Endometrial microvascular endothelial cells (primary cell): Measurements from ENCODE around the gene WASF2. TPM values are rescaled to one million over a fixed set of nuclear protein-coding genes. Genes with fewer than 3 reads are reported as not detected.

Experiments used
- in situ Hi-C: cut with HindIII; loops from 2 replicates; pipeline ENCODE4 v1.10.0; 2017; ENCODE audit warnings: low sequenced_read_pairs, low pct_unique_long_range_greater_than_20kb; ENCODE audit errors: inconsistent ontology term
- total RNA-seq: library from RNA; depleted of rRNA; stranded (reverse); fragments of >200 nt; gene quantifications from one replicate; pipeline ENCODE4 v1.2.3, GENCODE V29; 2015; ENCODE audit errors: inconsistent ontology term

Gene WASF2
- total RNA-seq, 1 donor from 2014 or later: 29.3 TPM

- in situ Hi-C loops: no loop called here
Observed at GRCh38 chr1:27356619-27357280, 133.2 kb downstream of the WASF2 start.

GRCh38 chr1:27356277-27356618, 133.7 kb downstream of the WASF2 start:
- in situ Hi-C loops: no loop called here

- in situ Hi-C loops: no loop called here
Observed at GRCh38 chr1:27355683-27356082, 134.3 kb downstream of the WASF2 start.

Other genes starting within 250 kb of the WASF2 start
- gene TMEM222, start 168.0 kb downstream of the WASF2 start, total RNA-seq: 29.5 TPM
- not detected for gene SYTL1, start 148.1 kb downstream of the WASF2 start, total RNA-seq
- gene MAP3K6, start 123.2 kb downstream of the WASF2 start, total RNA-seq: 18.0 TPM
- gene FCN3, start 115.3 kb downstream of the WASF2 start, total RNA-seq: 1.9 TPM
- not detected for gene CD164L2, start 106.8 kb downstream of the WASF2 start, total RNA-seq
- 1.9 TPM for gene GPR3, start 97.5 kb downstream of the WASF2 start, total RNA-seq
- gene AHDC1, start 114.0 kb upstream of the WASF2 start, total RNA-seq: 3.0 TPM
- not detected for gene FGR, start 145.0 kb upstream of the WASF2 start, total RNA-seq
- gene IFI6, start 182.0 kb upstream of the WASF2 start, total RNA-seq: 230 TPM
- 7.0 TPM for gene FAM76A, start 235.8 kb upstream of the WASF2 start, total RNA-seq